ENCODE measurements around the gene ATF4.

ATF4 gene

DNA sequence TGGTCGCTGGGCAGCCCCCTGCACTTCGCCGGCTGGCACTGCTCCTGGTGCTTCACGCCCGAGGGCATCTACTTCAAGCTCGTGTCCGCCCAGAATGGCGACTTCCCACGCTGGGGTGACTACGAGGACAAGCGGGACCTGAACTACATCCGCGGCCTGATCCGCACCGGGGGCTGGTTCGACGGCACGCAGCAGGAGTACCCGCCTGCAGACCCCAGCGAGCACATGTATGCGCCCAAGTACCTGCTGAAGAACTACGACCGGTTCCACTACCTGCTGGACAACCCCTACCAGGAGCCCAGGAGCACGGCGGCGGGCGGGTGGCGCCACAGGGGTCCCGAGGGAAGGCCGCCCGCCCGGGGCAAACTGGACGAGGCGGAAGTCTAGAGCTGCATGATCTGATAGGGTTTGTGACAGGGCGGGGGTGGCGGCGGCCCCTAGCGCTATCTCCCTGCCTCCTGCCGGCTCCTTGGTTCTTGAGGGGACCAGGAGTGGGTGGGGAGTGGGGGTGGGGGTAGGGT, 31.7 kb upstream of the ATF4 start:
- DNase-seq (ENCODE audit: extremely low spot score, insufficient read length, low read depth) (no peak), FAIRE-seq (no peak)

DNA sequence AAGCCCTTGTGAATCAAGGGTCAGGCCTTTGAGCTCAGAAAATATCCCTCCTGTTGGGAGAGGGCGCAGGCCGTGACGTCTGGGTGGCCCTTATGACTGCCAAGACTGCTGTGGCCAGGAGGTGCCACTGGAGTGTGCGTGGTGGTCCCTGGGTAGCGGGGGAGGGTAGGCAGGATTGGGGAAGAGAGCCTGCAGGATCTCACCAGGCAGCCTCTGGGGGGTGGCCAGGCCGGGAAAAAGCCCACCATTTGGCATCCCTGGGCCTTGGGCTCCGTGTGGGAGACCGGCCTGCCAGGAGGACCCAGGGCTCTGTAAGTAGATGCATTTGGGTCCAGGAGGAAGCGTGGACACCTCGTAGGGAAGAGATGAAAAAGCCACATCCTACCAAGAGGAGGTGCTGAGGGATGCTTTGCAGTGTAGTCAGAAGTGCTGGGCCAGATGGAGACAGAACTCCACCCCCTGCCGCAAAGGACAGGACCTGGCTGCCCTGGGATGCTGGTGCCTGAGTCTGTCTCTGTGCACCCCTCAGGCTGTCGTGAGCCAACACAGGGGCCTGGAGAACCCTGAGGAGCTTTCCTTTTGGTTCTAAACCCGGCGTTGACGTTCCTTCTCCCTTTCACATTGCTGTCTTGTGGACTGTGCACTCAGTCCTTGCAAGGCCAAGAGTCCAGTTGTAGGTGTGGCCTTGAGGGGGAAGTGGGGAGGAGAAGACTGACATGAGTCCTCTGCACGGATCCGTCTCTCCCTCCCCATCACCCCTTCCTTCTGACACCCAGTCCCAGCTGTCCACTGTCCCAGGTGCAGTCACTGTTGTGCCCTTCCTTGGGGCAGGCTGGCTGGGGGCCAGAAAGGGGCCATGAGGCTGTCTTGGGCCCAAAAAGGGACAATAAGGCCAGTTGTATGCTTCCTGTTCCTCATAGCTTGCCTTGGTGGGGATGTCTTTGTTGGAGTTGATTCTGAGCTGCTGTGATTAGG, 31.0 kb upstream of the ATF4 start:
- FAIRE-seq (no peak), DNase-seq (ENCODE audit: extremely low spot score, insufficient read length, low read depth) (no peak)

DNA sequence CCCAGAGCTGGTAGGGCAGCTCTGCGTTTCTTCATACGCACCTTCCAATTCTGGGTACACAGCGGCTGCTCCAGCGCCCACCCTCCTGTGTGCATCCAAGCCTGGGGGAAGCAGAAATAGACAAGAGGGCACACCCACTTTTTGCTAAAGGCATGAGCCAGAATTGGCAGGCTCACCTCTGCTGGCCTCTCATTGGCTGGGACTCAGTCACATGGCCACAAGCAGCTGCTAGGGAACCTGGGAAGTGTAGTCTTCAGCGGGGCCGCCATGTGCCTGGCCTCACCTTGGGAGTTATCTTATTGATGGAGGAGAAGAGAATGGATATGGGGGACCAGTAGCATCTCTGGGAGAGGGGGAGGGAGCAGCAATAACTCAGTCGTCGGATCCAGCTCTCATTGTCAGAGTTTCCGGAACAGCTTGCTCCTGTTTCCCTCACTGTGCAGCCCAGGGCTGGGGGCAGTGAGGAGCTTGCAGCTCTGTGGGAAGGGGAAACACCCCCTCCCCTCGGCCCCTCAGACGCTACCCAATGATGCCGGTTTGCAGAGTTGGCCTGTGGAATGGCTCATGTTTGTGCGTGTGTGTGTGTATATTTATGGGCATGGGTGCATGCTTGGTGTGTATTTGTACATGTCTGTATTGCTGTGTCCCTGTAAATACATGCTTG, 30.1 kb upstream of the ATF4 start:
- FAIRE-seq (peak; percentile 92), DNase-seq (ENCODE audit: extremely low spot score, insufficient read length, low read depth) (peak; percentile 84)

GRCh38 chr22:39490966-39491680, 29.2 kb upstream of the ATF4 start:
- no peak for FAIRE-seq

GRCh38 chr22:39491696-39492095, 28.7 kb upstream of the ATF4 start:
- no peak for DNase-seq (ENCODE audit: extremely low spot score, insufficient read length, low read depth)
- FAIRE-seq = no peak

More at GRCh38 chr22:39490966-39491680, 29.2 kb upstream of the ATF4 start:
- DNase-seq (ENCODE audit: extremely low spot score, insufficient read length, low read depth) = no peak

GRCh38 chr22:39492186-39492585, 28.2 kb upstream of the ATF4 start:
- FAIRE-seq (no peak), DNase-seq (ENCODE audit: extremely low spot score, insufficient read length, low read depth) (no peak)

- DNase-seq (ENCODE audit: extremely low spot score, insufficient read length, low read depth) (no peak), FAIRE-seq (no peak)
Observed at GRCh38 chr22:39493759-39494158, 26.6 kb upstream of the ATF4 start.

DNA sequence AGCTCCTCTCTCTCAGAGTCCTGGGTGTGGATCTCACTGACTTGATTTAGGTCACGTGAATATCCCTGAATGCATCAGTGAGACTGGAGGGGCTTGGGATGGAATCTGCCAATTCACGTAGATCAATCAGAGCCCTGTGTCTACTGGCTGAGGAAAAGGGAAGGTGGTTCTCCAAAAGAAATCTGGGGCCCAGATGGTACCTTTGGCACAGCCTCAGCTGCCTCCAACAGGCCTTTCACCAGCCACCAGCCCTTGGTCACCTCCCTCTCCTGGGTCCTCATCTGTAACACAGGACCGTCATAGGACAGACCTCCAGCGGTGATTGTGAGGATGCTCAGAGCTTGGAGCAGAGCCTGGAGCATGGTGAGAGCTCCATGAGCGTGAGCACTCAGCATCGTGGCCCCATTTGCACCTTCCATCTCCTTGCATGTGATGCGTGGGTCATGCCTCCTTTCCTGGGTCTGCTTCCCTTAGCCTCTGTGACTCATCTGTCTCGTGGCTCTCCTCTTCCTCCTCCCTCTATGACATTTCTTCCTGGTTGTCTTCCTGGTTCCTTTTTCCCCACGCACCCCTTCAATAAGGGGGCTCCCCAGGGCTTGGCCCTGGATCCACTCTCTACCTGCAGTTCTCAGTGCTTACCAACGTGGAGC, 25.8 kb upstream of the ATF4 start:
- FAIRE-seq = no peak

GRCh38 chr22:39496131-39496838, 24.1 kb upstream of the ATF4 start:
- DNase-seq (ENCODE audit: extremely low spot score, insufficient read length, low read depth) (no peak), FAIRE-seq (peak; percentile 70)

More for the DNA sequence above, 25.8 kb upstream of the ATF4 start:
- DNase-seq (ENCODE audit: extremely low spot score, insufficient read length, low read depth) = no peak

- FAIRE-seq = no peak
- no peak for DNase-seq (ENCODE audit: extremely low spot score, insufficient read length, low read depth)
Observed at GRCh38 chr22:39497429-39497828, 22.9 kb upstream of the ATF4 start.

DNA sequence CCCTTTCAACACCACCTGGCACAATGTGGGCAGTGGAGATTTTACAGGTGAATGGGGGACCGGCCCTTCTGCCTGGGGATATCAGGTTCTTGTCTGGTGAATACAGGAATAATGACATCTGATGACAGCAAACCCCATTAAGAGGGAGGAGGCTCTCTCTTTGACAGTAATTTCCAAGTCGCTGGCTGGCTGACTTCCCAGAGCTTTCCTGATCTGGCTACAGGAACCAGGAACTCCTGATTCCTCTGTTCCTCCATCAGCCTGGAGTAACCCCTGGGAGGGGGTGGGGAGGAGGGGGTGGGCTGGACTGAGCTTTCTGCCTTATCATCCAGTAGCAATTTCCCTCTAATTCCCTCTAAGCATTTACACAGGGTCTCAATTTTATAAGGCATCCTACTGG, 22.0 kb upstream of the ATF4 start:
- no peak for FAIRE-seq
- no peak for DNase-seq (ENCODE audit: extremely low spot score, insufficient read length, low read depth)

- FAIRE-seq = no peak
- no peak for DNase-seq (ENCODE audit: extremely low spot score, insufficient read length, low read depth)
Observed at GRCh38 chr22:39498802-39499201, 21.6 kb upstream of the ATF4 start.

DNA sequence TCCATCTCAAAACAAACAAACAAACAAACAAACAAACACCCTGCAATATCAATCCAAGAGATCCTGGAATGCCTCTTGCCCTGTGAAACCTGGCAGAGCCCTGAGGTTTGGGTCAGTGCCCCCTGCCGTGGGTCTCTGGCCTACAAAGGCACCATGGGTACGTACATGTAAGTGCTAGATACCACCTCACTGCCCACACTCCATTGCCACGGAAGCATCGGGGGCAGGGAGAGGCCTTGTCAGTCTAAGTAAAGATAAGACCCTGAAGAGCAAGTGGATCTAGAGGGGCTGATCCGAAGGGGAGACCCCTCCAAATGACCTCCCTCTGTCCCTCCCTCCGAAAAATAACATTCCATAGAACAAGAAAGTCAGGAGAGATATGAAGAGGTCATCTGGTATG, 20.3 kb upstream of the ATF4 start:
- DNase-seq (ENCODE audit: extremely low spot score, insufficient read length, low read depth) (no peak), FAIRE-seq (no peak)

DNA sequence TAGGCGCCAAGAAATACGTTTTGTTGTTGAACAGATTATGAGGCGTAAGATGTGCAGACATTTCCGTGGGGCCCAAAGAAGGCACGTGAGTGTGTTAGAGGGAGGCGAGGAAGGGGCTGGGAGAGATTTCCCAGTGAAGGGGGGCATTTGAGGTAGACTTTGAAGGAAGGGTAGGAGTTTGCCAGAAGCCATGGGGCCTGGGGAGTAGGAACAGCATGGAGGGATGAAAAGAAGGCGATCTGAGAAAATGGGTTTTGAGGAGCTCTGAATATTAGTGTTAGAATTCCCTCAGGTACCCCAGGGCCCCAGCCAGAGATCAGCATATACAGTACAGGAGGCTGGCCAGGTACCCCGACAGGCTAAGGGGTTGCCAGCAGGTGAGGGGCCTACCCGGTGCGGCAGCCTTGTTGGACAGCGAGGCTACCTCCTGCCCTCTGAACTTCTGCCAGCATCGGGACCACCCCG, 18.7 kb upstream of the ATF4 start:
- DNase-seq (ENCODE audit: extremely low spot score, insufficient read length, low read depth) (no peak), FAIRE-seq (no peak)

- DNase-seq (ENCODE audit: extremely low spot score, insufficient read length, low read depth) (peak; percentile 95), FAIRE-seq (peak; percentile 99)
Observed at GRCh38 chr22:39502109-39502788, 18.1 kb upstream of the ATF4 start, which contains the start of gene MIEF1. Gene MIEF1 (plus strand): TSS chr22:39502290. CDS start chr22:39511295, 9,005 bp downstream.

DNA sequence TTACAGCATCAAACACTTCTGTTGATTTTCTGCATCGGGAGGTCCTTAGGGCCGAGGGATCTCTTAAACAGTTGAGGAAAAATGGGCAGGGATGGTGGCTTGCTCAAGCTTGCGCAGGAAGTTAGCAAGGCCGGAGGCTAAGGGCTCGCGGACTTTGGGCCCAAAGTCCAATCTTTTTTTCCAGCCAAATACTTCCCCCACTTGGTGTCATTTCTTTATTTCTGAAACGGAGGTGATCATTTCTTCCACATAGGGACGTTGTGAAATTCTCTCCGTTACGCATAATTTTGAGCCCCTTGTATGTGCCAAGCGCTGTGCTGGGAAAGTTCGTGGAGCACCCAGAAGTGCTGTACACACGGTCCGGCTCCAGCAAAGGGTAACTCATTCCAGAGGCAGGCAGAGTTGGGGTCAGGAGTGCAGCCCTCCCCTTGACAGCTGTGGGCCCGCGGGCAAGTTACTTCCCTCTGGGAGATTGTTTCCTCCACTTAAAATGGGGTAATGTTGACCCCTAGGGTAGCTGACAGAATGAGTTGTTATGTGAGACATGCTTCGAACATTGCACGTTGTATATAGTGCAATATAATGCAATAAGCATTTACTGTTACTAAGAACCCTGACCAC, 17.5 kb upstream of the ATF4 start:
- peak; percentile 41 for FAIRE-seq

GRCh38 chr22:39503630-39504029, 16.7 kb upstream of the ATF4 start:
- FAIRE-seq = peak; percentile 41
- DNase-seq (ENCODE audit: extremely low spot score, insufficient read length, low read depth) = no peak

More for the DNA sequence above, 17.5 kb upstream of the ATF4 start:
- no peak for DNase-seq (ENCODE audit: extremely low spot score, insufficient read length, low read depth)

DNA sequence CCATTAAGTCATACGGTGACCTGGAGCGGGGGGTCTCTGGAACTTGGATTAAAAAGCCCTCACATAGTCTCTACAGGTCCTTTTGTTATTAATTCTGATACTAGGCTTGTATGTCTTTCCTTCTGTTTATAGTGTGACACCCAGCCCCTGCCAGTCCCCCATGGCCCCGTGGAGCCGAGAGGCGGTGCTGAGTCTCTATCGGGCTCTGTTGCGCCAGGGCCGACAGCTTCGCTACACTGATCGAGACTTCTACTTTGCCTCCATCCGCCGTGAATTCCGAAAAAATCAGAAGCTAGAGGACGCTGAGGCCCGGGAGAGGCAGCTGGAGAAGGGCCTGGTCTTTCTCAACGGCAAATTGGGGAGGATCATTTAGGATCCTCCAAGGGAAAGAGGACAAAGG, 16.3 kb upstream of the ATF4 start:
- DNase-seq (ENCODE audit: extremely low spot score, insufficient read length, low read depth) = no peak
- no peak for FAIRE-seq

All from GM18507 (cell line).